K562 (cell line): ENCODE data around the gene FGFRL1. TPM values are rescaled to one million over a fixed set of nuclear protein-coding genes. Genes with fewer than 3 reads are reported as not detected.

ENCODE experiments used
- ADNP ChIP-seq: fragments of 200-800 bp; sonication (Bioruptor generic); IDR thresholded peaks from 2 replicates; pipeline ENCODE4 v1.6.1; 2016; ENCODE audit warnings: missing genetic modification characterization, missing compliant biosample characterization
- ARID3B ChIP-seq: fragments of 250-450 bp; sonication (Bioruptor Pico); IDR thresholded peaks from 2 replicates; pipeline ENCODE4 v1.4.0; 2020; ENCODE audit warnings: borderline replicate concordance
- BRF2 ChIP-seq: IDR thresholded peaks from 3 replicates; pipeline ENCODE4 v1.6.1; 2011; ENCODE audit warnings: borderline replicate concordance, mild to moderate bottlenecking; ENCODE audit not compliant: insufficient read length, insufficient read depth
- DDX20 ChIP-seq: fragments of 450-650 bp; IDR thresholded peaks from 2 replicates; pipeline ENCODE4 v1.6.1; 2016; ENCODE audit warnings: missing genetic modification characterization, low read depth, mild to moderate bottlenecking, missing compliant biosample characterization, moderate library complexity
- EHMT2 ChIP-seq: fragments of 450-650 bp; IDR thresholded peaks from 2 replicates; pipeline ENCODE4 v1.6.1; 2018; ENCODE audit warnings: antibody characterized with exemption
- ELF4 ChIP-seq: fragments of 450-650 bp; formaldehyde crosslinking; IDR thresholded peaks from 2 replicates; pipeline ENCODE4 v1.4.0; 2022; ENCODE audit warnings: missing genetic modification characterization
- EZH2 ChIP-seq: IDR thresholded peaks from 2 replicates; pipeline ENCODE4 v1.6.1; 2012; ENCODE audit warnings: low read depth, mild to moderate bottlenecking, inconsistent platforms, low read length, borderline replicate concordance
- HDGF ChIP-seq: fragments of 450-650 bp; IDR thresholded peaks from 2 replicates; pipeline ENCODE4 v1.6.1; 2016
- L3MBTL2 ChIP-seq: fragments of 450-650 bp; IDR thresholded peaks from 2 replicates; pipeline ENCODE4 v1.6.1; 2016; ENCODE audit warnings: mild to moderate bottlenecking, moderate library complexity
- NFIX ChIP-seq: fragments of 250-450 bp; sonication (Bioruptor Pico); IDR thresholded peaks from 2 replicates; pipeline ENCODE4 v1.4.0; 2020; ENCODE audit warnings: low read depth, mild to moderate bottlenecking, moderate library complexity
- U2AF2 ChIP-seq: fragments of 200-400 bp; formaldehyde crosslinking; optimal IDR thresholded peaks from 2 replicates; pipeline ENCODE3; 2017; ENCODE audit warnings: low read depth, mild to moderate bottlenecking, low read length
- ZNF24 ChIP-seq: fragments of 450-650 bp; IDR thresholded peaks from 2 replicates; pipeline ENCODE4 v1.6.1; 2016
- ZNF354B ChIP-seq: fragments of 250-450 bp; sonication (Bioruptor Pico); IDR thresholded peaks from 2 replicates; pipeline ENCODE4 v1.4.0; 2020
- polyA plus RNA-seq, 8 experiments: library from polyadenylated mRNA; depleted of rRNA in 4 of 8; stranded (reverse) in 5 of 8; unstranded in 3 of 8; fragments of >200 nt; fragmentation: Nextera tagmentation in 2 of 8; fragmentation: Illumina TruSeq in 1 of 8; extraction: Ambion mirVana in 2 of 8; extraction: Trizol in 1 of 8; gene quantifications; 2 replicates each; pipeline versions ENCODE4 v1.2.1 to v1.2.3, GENCODE V29; 2011 to 2014; ENCODE audit warnings: inconsistent platforms in 1 of 8, missing spikeins in 1 of 8
- total RNA-seq, 7 experiments: library from RNA; depleted of rRNA in 6 of 7; stranded (reverse); fragments of >200 nt in 6 of 7; fragmentation: Illumina TruSeq in 2 of 7; extraction: Trizol in 2 of 7; gene quantifications; 2 replicates each; pipeline versions ENCODE4 v1.2.1 to v1.2.3, GENCODE V29; 2011 to 2021; ENCODE audit warnings: low replicate concordance in 1 of 7
- TF ChIP-seq, protein P1 (sequence below), 2 experiments: IDR thresholded peaks; 2 replicates each; pipeline ENCODE4 v1.6.1; 2011; ENCODE audit warnings: borderline replicate concordance in 1 of 2, control low read depth in 1 of 2, low read depth in 1 of 2, low read length in 1 of 2, mild to moderate bottlenecking in 1 of 2, mixed read lengths in 1 of 2, moderate library complexity in 1 of 2; ENCODE audit not compliant: insufficient read depth in 1 of 2, insufficient read length in 1 of 2, poor library complexity in 1 of 2, severe bottlenecking in 1 of 2; ENCODE audit errors: extremely low read depth in 1 of 2
- TF ChIP-seq, protein P2 (sequence below), 2 experiments: fragments of 450-650 bp; IDR thresholded peaks; 2 replicates each; pipeline ENCODE4 v1.6.1; 2018; ENCODE audit warnings: mild to moderate bottlenecking in 2 of 2, low read depth in 1 of 2; ENCODE audit not compliant: partially characterized antibody in 2 of 2
- TF ChIP-seq, protein P3 (sequence below), 2 experiments: IDR thresholded peaks in 1 of 2; conservative IDR thresholded peaks in 1 of 2; 2 replicates each; pipeline ENCODE4 v1.6.1; 2016; ENCODE audit warnings: low read depth in 2 of 2, mild to moderate bottlenecking in 1 of 2, missing compliant biosample characterization in 1 of 2, missing genetic modification characterization in 1 of 2, moderate library complexity in 1 of 2

Gene FGFRL1
- total and polyA plus RNA-seq, 9 of the 15 experiments (the other 6 are each of a cell fraction or from before 2014, with no cell fraction given), result 0.34 to 49.9 (median 14.6) TPM

GRCh38 chr4:1010395-1011021, 918 bp upstream of the FGFRL1 start (continued):
- TF ChIP-seq, protein P1, sequence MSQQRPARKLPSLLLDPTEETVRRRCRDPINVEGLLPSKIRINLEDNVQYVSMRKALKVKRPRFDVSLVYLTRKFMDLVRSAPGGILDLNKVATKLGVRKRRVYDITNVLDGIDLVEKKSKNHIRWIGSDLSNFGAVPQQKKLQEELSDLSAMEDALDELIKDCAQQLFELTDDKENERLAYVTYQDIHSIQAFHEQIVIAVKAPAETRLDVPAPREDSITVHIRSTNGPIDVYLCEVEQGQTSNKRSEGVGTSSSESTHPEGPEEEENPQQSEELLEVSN (IDR thresholded peaks at IDR 0.05; ENCODE audit: borderline replicate concordance in 1 of 2, extremely low read depth in 1 of 2, insufficient read depth in 1 of 2, insufficient read length in 1 of 2, low read depth in 1 of 2, low read length in 1 of 2, poor library complexity in 1 of 2, severe bottlenecking in 1 of 2), result peak; percentile 48 to 52
- TF ChIP-seq ZNF354B (CRISPR knock-in tag), result no peak
- no peak for TF ChIP-seq EHMT2
- no peak for TF ChIP-seq NFIX (CRISPR knock-in tag)
- TF ChIP-seq EZH2, result no peak
- TF ChIP-seq HDGF, result 0 out of 2 replicates have a peak, but pooled peaks have one; percentile 43
- TF ChIP-seq DDX20 (tag), result no peak
- no peak for TF ChIP-seq ADNP
- TF ChIP-seq, protein P2, sequence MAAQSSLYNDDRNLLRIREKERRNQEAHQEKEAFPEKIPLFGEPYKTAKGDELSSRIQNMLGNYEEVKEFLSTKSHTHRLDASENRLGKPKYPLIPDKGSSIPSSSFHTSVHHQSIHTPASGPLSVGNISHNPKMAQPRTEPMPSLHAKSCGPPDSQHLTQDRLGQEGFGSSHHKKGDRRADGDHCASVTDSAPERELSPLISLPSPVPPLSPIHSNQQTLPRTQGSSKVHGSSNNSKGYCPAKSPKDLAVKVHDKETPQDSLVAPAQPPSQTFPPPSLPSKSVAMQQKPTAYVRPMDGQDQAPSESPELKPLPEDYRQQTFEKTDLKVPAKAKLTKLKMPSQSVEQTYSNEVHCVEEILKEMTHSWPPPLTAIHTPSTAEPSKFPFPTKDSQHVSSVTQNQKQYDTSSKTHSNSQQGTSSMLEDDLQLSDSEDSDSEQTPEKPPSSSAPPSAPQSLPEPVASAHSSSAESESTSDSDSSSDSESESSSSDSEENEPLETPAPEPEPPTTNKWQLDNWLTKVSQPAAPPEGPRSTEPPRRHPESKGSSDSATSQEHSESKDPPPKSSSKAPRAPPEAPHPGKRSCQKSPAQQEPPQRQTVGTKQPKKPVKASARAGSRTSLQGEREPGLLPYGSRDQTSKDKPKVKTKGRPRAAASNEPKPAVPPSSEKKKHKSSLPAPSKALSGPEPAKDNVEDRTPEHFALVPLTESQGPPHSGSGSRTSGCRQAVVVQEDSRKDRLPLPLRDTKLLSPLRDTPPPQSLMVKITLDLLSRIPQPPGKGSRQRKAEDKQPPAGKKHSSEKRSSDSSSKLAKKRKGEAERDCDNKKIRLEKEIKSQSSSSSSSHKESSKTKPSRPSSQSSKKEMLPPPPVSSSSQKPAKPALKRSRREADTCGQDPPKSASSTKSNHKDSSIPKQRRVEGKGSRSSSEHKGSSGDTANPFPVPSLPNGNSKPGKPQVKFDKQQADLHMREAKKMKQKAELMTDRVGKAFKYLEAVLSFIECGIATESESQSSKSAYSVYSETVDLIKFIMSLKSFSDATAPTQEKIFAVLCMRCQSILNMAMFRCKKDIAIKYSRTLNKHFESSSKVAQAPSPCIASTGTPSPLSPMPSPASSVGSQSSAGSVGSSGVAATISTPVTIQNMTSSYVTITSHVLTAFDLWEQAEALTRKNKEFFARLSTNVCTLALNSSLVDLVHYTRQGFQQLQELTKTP (IDR thresholded peaks at IDR 0.05; ENCODE audit: low read depth in 1 of 2, partially characterized antibody in 2 of 2), result no peak
- no peak for TF ChIP-seq ZNF24
- TF ChIP-seq ELF4 (CRISPR knock-in tag), result no peak
- no peak for TF ChIP-seq BRF2
- TF ChIP-seq, protein P3, sequence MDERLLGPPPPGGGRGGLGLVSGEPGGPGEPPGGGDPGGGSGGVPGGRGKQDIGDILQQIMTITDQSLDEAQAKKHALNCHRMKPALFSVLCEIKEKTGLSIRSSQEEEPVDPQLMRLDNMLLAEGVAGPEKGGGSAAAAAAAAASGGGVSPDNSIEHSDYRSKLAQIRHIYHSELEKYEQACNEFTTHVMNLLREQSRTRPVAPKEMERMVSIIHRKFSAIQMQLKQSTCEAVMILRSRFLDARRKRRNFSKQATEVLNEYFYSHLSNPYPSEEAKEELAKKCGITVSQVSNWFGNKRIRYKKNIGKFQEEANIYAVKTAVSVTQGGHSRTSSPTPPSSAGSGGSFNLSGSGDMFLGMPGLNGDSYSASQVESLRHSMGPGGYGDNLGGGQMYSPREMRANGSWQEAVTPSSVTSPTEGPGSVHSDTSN (CRISPR knock-in tag; IDR thresholded peaks at IDR 0.05; ENCODE audit: low read depth), result 0 out of 2 replicates have a peak, but pooled peaks have one; percentile 33
- TF ChIP-seq, protein P3 (tag; conservative IDR thresholded peaks at IDR 0.05; ENCODE audit: low read depth), result peak; percentile 65
- no peak for TF ChIP-seq ARID3B (CRISPR knock-in tag)
- no peak for TF ChIP-seq U2AF2
- peak; percentile 83 for TF ChIP-seq L3MBTL2
